NCI-H1930 (cell line): ENCODE data around the gene DENND1A.
"Not testable (repeated sequence)": the region's sequence is repeated elsewhere in the genome, so short reads cannot be mapped to it uniquely, and the experiment has no call there.

Experiments used
- DNase-seq, 2 experiments: peaks; one replicate each; lab custom pipeline; 2025; lab: John Stamatoyannopoulos, UW

The DENND1A gene

GRCh38 chr9:123946101-123946821, 16.3 kb upstream of the DENND1A start:
- no peak for DNase-seq

GRCh38 chr9:123945532-123945931, 15.6 kb upstream of the DENND1A start:
- DNase-seq = no peak

GRCh38 chr9:123944464-123944863, 14.5 kb upstream of the DENND1A start:
- not testable (repeated sequence) for DNase-seq

GRCh38 chr9:123943671-123944070, 13.7 kb upstream of the DENND1A start:
- DNase-seq = no peak

GRCh38 chr9:123942542-123942941, 12.6 kb upstream of the DENND1A start:
- DNase-seq = no peak

- no peak for DNase-seq
Measured at GRCh38 chr9:123941524-123942070, 11.7 kb upstream of the DENND1A start.

GRCh38 chr9:123940721-123941523, 11.0 kb upstream of the DENND1A start:
- no peak for DNase-seq

- no peak for DNase-seq
Measured at GRCh38 chr9:123938401-123938800, 8.5 kb upstream of the DENND1A start.

GRCh38 chr9:123936575-123936974, 6.6 kb upstream of the DENND1A start:
- DNase-seq = not testable (repeated sequence)

GRCh38 chr9:123933440-123934212, 3.7 kb upstream of the DENND1A start:
- no peak for DNase-seq

GRCh38 chr9:123929177-123929869, 603 bp downstream of the DENND1A start:
- no peak for DNase-seq

- DNase-seq = no peak
Measured at GRCh38 chr9:123928533-123929176, 1.3 kb downstream of the DENND1A start.

- DNase-seq = no peak
Measured at GRCh38 chr9:123927625-123928532, 2.0 kb downstream of the DENND1A start.

- no peak for DNase-seq
Measured at GRCh38 chr9:123926941-123927340, 3.0 kb downstream of the DENND1A start.

- DNase-seq = no peak
Measured at GRCh38 chr9:123925819-123926218, 4.1 kb downstream of the DENND1A start.

- no peak for DNase-seq
Measured at GRCh38 chr9:123925161-123925560, 4.8 kb downstream of the DENND1A start.

GRCh38 chr9:123924727-123925126, 5.2 kb downstream of the DENND1A start:
- no peak for DNase-seq

- no peak for DNase-seq
Measured at GRCh38 chr9:123923884-123924283, 6.0 kb downstream of the DENND1A start.

GRCh38 chr9:123923377-123923776, 6.5 kb downstream of the DENND1A start:
- DNase-seq = no peak

- DNase-seq = no peak
Measured at GRCh38 chr9:123922911-123923310, 7.0 kb downstream of the DENND1A start.
